ENCODE measurements around the gene PDIA6. TPM values are rescaled to one million over a fixed set of nuclear protein-coding genes. Genes with fewer than 3 reads are reported as not detected.

The PDIA6 gene
- total and polyA plus RNA-seq, 10 of the 15 experiments (the other 5 are each of a cell fraction or from before 2014, with no cell fraction given), result 148 to 526 (median 209) TPM

DNA sequence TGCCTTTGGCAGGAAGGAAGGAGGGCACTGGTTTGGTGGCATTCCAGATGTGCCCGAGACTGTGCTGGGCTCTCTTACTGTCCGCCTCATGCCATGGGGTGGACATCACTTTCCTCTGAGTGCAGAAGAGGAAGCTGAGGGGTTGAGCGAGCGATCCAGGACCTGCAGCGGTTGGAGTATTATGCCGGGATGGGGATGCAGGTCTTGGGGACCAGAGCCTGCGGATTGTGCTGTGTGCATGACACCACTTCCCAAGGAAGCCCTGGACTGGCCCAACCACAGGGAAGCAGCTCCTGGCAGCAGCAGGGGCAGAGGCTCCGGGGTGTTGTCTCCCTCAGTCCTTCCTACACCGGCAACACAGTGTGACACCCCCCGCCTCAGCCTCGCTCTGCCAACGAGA is 46.7 kb downstream of the PDIA6 start:
- Histone ChIP-seq H3K4me3 (no peak overlapping the region), H3K4me1 (ENCODE audit: control insufficient read depth, insufficient read depth, low read length) (no peaks in the 10 kb centered on the region), H3K4me2 (ENCODE audit: control insufficient read depth, insufficient read depth) (no peak overlapping the region), H3K9me3 (replicated peaks; ENCODE audit: control insufficient read depth, insufficient read depth, low read length) (no peaks in the 10 kb centered on the region), H2AFZ (ENCODE audit: control insufficient read depth, low read depth, low read length) (no peak overlapping the region), H3K9ac (ENCODE audit: control insufficient read depth, insufficient read depth, low read length) (no peak overlapping the region), H4K20me1 (ENCODE audit: control insufficient read depth, insufficient read depth) (no peaks in the 10 kb centered on the region), H3K36me3 (ENCODE audit: control insufficient read depth in 2 of 2, insufficient read depth in 2 of 2, low read length in 1 of 2) (no peaks in the 10 kb centered on the region), H3K79me2 (ENCODE audit: control insufficient read depth, insufficient read depth, low read length) (no peaks in the 10 kb centered on the region), H3K27ac (ENCODE audit: control insufficient read depth, insufficient read depth) (no peak overlapping the region), H3K27me3 (replicated peaks in 1 of 2; ENCODE audit: control insufficient read depth in 2 of 2, insufficient read depth in 2 of 2, low read length in 1 of 2) (no peaks in the 10 kb centered on the region; a peak in 1 of 4 replicates)
- SMC1A ChIA-PET (ENCODE audit: uncharacterized antibody, unreplicated experiment), result no interaction called here
- WGBS (ENCODE audit: insufficient coverage, insufficient replicate concordance, low lambda C conversion rate, missing lambda C conversion rate), result 62% methylated on average over 12 of the region's 12 CpGs
- CTCF ChIA-PET, result no interaction called here
- in situ Hi-C loops (cut with MboI) (no loop called here), intact Hi-C loops (cut with micrococcal nuclease; ENCODE audit: unreplicated experiment) (no loop called here)
- FAIRE-seq (no peak), ATAC-seq (no peak), DNase-seq (ENCODE audit: low read depth, low spot score) (no peak)
- TF ChIP-seq GATAD2B (conservative IDR thresholded peaks at IDR 0.05; ENCODE audit: low read depth) (no peak), CREM (IDR thresholded peaks at IDR 0.05; ENCODE audit: low read depth) (no peak)
- TF ChIP-seq, protein P1, sequence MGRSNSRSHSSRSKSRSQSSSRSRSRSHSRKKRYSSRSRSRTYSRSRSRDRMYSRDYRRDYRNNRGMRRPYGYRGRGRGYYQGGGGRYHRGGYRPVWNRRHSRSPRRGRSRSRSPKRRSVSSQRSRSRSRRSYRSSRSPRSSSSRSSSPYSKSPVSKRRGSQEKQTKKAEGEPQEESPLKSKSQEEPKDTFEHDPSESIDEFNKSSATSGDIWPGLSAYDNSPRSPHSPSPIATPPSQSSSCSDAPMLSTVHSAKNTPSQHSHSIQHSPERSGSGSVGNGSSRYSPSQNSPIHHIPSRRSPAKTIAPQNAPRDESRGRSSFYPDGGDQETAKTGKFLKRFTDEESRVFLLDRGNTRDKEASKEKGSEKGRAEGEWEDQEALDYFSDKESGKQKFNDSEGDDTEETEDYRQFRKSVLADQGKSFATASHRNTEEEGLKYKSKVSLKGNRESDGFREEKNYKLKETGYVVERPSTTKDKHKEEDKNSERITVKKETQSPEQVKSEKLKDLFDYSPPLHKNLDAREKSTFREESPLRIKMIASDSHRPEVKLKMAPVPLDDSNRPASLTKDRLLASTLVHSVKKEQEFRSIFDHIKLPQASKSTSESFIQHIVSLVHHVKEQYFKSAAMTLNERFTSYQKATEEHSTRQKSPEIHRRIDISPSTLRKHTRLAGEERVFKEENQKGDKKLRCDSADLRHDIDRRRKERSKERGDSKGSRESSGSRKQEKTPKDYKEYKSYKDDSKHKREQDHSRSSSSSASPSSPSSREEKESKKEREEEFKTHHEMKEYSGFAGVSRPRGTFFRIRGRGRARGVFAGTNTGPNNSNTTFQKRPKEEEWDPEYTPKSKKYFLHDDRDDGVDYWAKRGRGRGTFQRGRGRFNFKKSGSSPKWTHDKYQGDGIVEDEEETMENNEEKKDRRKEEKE (IDR thresholded peaks at IDR 0.05), result no peak
- BruUV-seq (replicated peaks), result no TSS peak
- RAD21 ChIA-PET (ENCODE audit: unreplicated experiment), result no interaction called here
- POLR2A ChIA-PET, result no interaction called here

DNA sequence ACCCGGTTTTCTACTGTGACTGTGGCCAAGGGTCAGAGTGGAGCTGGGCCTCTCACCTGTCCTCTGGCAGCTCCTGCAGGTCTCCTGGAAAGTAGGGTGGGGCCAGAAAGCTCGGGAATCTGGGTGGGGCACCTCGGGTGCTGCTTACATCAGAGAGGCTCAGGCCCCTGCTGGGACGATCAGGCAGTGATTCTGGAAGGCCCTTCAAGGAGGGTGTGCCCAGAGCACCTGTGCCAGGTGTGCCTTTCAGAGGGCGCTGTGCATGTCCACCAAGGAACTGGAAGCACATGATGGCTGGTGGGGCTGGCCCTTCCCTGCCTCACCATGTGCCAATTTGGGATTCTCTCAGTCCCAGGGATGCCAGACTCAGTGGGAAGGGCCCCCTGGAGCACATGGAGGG is 47.1 kb downstream of the PDIA6 start:
- intact Hi-C loops (cut with micrococcal nuclease; ENCODE audit: unreplicated experiment) (no loop called here), in situ Hi-C loops (cut with MboI) (no loop called here)
- no peaks in the 10 kb centered on the region for H3K36me3 ChIP-seq (ENCODE audit: control insufficient read depth in 2 of 2, insufficient read depth in 2 of 2, low read length in 1 of 2)
- ATAC-seq (no peak), DNase-seq (ENCODE audit: low read depth, low spot score) (no peak), FAIRE-seq (no peak)
- ChIA-PET RAD21 (ENCODE audit: unreplicated experiment) (no interaction called here), SMC1A (ENCODE audit: uncharacterized antibody, unreplicated experiment) (no interaction called here), POLR2A (no interaction called here), CTCF (no interaction called here)
- TF ChIP-seq, protein P2, sequence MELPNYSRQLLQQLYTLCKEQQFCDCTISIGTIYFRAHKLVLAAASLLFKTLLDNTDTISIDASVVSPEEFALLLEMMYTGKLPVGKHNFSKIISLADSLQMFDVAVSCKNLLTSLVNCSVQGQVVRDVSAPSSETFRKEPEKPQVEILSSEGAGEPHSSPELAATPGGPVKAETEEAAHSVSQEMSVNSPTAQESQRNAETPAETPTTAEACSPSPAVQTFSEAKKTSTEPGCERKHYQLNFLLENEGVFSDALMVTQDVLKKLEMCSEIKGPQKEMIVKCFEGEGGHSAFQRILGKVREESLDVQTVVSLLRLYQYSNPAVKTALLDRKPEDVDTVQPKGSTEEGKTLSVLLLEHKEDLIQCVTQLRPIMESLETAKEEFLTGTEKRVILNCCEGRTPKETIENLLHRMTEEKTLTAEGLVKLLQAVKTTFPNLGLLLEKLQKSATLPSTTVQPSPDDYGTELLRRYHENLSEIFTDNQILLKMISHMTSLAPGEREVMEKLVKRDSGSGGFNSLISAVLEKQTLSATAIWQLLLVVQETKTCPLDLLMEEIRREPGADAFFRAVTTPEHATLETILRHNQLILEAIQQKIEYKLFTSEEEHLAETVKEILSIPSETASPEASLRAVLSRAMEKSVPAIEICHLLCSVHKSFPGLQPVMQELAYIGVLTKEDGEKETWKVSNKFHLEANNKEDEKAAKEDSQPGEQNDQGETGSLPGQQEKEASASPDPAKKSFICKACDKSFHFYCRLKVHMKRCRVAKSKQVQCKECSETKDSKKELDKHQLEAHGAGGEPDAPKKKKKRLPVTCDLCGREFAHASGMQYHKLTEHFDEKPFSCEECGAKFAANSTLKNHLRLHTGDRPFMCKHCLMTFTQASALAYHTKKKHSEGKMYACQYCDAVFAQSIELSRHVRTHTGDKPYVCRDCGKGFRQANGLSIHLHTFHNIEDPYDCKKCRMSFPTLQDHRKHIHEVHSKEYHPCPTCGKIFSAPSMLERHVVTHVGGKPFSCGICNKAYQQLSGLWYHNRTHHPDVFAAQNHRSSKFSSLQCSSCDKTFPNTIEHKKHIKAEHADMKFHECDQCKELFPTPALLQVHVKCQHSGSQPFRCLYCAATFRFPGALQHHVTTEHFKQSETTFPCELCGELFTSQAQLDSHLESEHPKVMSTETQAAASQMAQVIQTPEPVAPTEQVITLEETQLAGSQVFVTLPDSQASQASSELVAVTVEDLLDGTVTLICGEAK (IDR thresholded peaks at IDR 0.05; ENCODE audit: borderline replicate concordance), result no peak
- no peak overlapping the region for H3K4me3 ChIP-seq
- H3K79me2 ChIP-seq (ENCODE audit: control insufficient read depth, insufficient read depth, low read length), result no peaks in the 10 kb centered on the region
- 5% methylated on average over 5 of the region's 5 CpGs for WGBS (ENCODE audit: insufficient coverage, insufficient replicate concordance, low lambda C conversion rate, missing lambda C conversion rate)
- BruUV-seq (replicated peaks), result no TSS peak
- H4K20me1 ChIP-seq (ENCODE audit: control insufficient read depth, insufficient read depth), result no peaks in the 10 kb centered on the region
- H3K4me2 ChIP-seq (ENCODE audit: control insufficient read depth, insufficient read depth), result no peak overlapping the region
- H3K9ac ChIP-seq (ENCODE audit: control insufficient read depth, insufficient read depth, low read length), result no peak overlapping the region
- no peak overlapping the region for H3K27ac ChIP-seq (ENCODE audit: control insufficient read depth, insufficient read depth)
- H3K9me3 ChIP-seq (replicated peaks; ENCODE audit: control insufficient read depth, insufficient read depth, low read length), result no peaks in the 10 kb centered on the region
- no peak overlapping the region for H2AFZ ChIP-seq (ENCODE audit: control insufficient read depth, low read depth, low read length)
- no peaks in the 10 kb centered on the region for H3K4me1 ChIP-seq (ENCODE audit: control insufficient read depth, insufficient read depth, low read length)
- no peaks in the 10 kb centered on the region for H3K27me3 ChIP-seq (replicated peaks in 1 of 2; ENCODE audit: control insufficient read depth in 2 of 2, insufficient read depth in 2 of 2, low read length in 1 of 2)

All from GM12878 (cell line).